Hematopoietic multipotent progenitor cell treated with erythropoietin and hydrocortisone succinate and interleukin-3 and kit ligand, for 8 days (in vitro differentiated cells): ENCODE results near the gene C1RL.
"Not testable (repeated sequence)": the region's sequence is repeated elsewhere in the genome, so short reads cannot be mapped to it uniquely, and the experiment has no call there.

Source experiments
- DNase-seq: peaks from one replicate; pipeline ENCODE4 v3.0.0-alpha.2; 2015

The C1RL gene

GRCh38 chr12:7059780-7060179, 49.2 kb downstream of the C1RL start:
- no peak for DNase-seq

- no peak for DNase-seq
Observed at GRCh38 chr12:7058850-7059395, 50.1 kb downstream of the C1RL start.

- DNase-seq = peak; percentile 46
Observed at GRCh38 chr12:7058163-7058845, 50.7 kb downstream of the C1RL start.

- DNase-seq = not testable (repeated sequence)
Observed at GRCh38 chr12:7055736-7056135, 53.3 kb downstream of the C1RL start.

GRCh38 chr12:7054925-7055324, 54.1 kb downstream of the C1RL start:
- no peak for DNase-seq

GRCh38 chr12:7049973-7050372, 59.0 kb downstream of the C1RL start:
- not testable (repeated sequence) for DNase-seq

- not testable (repeated sequence) for DNase-seq
Observed at GRCh38 chr12:7049445-7049951, 59.5 kb downstream of the C1RL start.

- DNase-seq = no peak
Observed at GRCh38 chr12:7047306-7047705, 61.7 kb downstream of the C1RL start.

GRCh38 chr12:7046383-7047105, 62.5 kb downstream of the C1RL start:
- DNase-seq = peak; percentile 48

GRCh38 chr12:7045913-7046312, 63.1 kb downstream of the C1RL start:
- DNase-seq = no peak
